Mononuclear cell (primary cell): ENCODE measurements around the gene C16orf74. TPM values are rescaled to one million over a fixed set of nuclear protein-coding genes. Genes with fewer than 3 reads are reported as not detected.

ENCODE experiments used
- H3K27me3 ChIP-seq: 2 replicates; pipeline ENCODE4 v1.6.0; 2011; ENCODE audit warnings: low read length, control low read depth; ENCODE audit not compliant: insufficient read depth
- H3K4me1 ChIP-seq: 2 replicates; pipeline ENCODE4 v1.5.1; 2011; ENCODE audit warnings: mild to moderate bottlenecking, low read length, control low read depth; ENCODE audit not compliant: insufficient read depth
- H3K4me3 ChIP-seq: 2 replicates; pipeline ENCODE4 v1.5.1; 2011; ENCODE audit warnings: mild to moderate bottlenecking, low read length, moderate library complexity
- H3K9me3 ChIP-seq: 2 replicates; pipeline ENCODE4 v1.5.1; 2011; ENCODE audit warnings: low read depth, mild to moderate bottlenecking, control low read depth, low read length
- total RNA-seq: library from RNA; depleted of rRNA; stranded (reverse); fragments of >200 nt; gene quantifications from one replicate; pipeline ENCODE4 v1.2.3, GENCODE V29; 2012

The C16orf74 gene
- total RNA-seq, 1 donor = 4.3 TPM

DNA sequence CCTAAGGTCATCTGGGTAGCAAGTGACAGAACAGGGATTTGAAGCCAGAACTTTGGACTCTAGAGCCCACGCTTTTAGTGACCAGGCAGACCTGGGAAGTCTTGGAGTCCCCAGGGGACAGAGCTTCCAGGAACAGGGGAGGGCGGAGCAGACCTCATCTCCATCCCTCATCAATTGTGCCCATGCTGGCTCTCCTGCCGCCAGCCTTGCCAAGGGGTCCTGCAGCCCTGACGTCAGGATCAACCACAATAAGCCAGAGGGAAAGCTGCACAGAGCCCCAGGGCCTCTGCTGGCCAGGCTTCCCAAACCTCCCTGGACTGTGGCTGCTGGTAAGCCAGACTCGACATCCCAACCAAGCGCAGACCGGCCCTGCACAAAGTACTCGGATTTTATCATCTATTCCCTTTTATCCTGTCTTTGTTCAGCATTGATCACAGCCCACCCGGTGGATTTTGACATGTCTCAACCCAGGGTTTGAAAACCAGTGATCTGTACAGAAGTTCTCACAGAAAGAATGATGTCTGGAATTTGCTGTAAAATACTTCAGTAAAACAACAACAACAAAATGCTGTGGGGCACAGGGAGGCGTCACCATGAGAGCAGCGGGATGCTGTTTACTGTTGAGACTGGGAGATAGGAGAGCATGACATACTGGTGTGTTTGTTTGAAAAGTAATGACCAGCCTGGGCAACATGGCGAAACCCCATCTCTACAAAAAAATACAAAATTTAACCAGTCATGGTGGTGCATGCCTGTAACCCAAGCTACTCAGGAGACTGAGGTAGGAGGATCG, 11.8 kb downstream of the C16orf74 start:
- Histone ChIP-seq H3K4me3 (no peak overlapping the region), H3K4me1 (peaks cover 32% of the 10 kb centered on the region), H3K9me3 (no peaks in the 10 kb centered on the region), H3K27me3 (no peaks in the 10 kb centered on the region)

DNA sequence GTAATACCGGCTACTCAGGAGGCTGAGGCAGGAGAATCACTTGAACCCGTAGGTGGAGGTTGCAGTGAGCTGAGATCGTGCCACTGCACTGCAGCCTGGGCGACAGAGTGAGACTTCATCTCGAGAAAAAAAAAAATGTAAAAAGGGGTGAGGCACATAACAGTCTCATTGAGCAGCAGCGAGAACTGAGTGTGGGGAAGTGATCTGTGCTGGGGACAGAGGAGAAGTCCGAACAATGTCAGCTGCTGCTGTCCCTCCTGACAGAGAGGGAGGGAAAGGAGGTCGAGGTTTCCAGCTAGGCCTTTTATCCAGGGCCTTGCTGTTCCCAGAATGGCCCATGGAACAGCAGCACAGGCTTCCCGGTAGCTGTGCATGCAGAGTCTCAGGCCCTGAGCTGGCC, 14.0 kb downstream of the C16orf74 start:
- no peak overlapping the region for H3K4me3 ChIP-seq
- no peaks in the 10 kb centered on the region for H3K27me3 ChIP-seq
- peaks cover 51% of the 10 kb centered on the region for H3K4me1 ChIP-seq
- no peaks in the 10 kb centered on the region for H3K9me3 ChIP-seq

DNA sequence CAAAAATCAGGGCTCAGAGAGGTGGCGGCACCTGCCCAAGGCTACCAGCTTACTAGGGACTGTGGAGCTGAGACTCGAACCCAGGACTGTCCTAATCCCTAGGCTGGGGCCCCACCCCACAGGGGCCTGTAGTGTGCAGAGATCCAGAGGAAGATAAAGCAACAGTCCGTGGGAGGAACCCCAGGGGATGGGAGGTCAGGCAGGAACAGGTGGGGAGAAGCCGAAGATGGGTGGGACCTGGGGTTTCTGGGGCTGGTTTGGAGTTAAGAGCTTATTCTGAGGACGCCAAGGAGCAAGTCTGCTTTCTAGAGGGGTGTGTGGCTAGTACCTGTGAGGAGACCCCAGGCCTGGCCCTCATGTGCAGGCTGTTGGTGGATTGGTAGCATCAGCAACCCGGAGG, 14.9 kb downstream of the C16orf74 start:
- no peaks in the 10 kb centered on the region for H3K9me3 ChIP-seq
- H3K27me3 ChIP-seq = no peaks in the 10 kb centered on the region
- no peak overlapping the region for H3K4me3 ChIP-seq
- H3K4me1 ChIP-seq = peaks cover 58% of the 10 kb centered on the region

GRCh38 chr16:85735225-85735635, 15.7 kb downstream of the C16orf74 start:
- H3K9me3 ChIP-seq = no peaks in the 10 kb centered on the region
- H3K4me3 ChIP-seq = no peak overlapping the region
- H3K27me3 ChIP-seq = no peaks in the 10 kb centered on the region
- H3K4me1 ChIP-seq = peaks cover 65% of the 10 kb centered on the region

DNA sequence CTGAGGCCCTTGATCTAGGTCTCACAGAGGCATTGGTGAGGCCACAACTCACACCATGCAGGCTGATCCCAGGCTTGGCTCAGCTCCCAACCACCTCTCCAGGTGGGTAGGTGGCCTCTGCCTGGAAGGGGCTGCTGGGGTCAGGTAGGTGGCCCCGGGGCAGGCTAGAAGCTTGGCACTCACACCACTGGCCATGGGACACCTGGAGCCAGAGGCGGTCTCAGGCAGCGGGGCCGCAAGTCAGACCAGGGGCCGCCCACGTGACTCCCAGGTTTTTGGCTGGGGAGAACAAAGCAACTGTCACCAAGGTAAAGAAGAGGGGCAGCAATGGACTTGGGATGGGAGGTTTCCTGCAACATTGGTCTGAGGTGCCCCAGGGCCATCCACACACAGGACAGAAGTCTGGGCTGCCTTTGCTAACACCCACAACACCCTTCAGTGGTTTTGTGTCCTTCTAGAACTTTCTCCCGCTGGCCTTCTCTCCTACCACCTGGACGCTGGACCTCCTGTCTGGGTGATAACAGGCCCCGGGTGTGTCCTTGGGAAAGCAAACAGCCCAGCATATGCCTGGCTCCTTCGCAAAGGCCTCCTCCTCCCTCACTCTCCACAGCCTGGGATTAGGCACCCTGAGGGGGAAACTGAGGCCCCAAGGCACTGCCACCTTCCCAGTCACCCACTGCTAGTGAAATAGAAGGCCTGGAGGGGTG, 16.4 kb downstream of the C16orf74 start:
- Histone ChIP-seq H3K27me3 (no peaks in the 10 kb centered on the region), H3K4me1 (peaks cover 73% of the 10 kb centered on the region), H3K4me3 (no peak overlapping the region), H3K9me3 (no peaks in the 10 kb centered on the region)

DNA sequence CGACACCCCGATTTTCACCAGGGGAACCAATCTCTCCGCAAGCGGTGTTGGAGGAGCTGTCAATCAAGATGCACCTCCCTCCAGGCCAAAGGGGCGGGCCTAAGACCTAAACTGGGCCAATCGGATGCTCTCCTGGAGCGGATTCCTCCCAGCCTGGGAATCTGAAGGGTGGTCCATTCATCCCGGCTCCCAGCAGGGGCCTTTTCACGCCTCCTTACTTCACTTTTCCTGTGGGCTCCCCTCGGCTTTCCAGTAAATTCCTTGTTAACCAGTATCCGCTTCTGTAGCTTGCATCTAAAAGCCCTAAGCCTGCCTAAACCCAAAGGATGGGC, 17.1 kb downstream of the C16orf74 start:
- Histone ChIP-seq H3K27me3 (no peaks in the 10 kb centered on the region), H3K4me3 (no peak overlapping the region), H3K9me3 (no peaks in the 10 kb centered on the region), H3K4me1 (peaks cover 78% of the 10 kb centered on the region)

DNA sequence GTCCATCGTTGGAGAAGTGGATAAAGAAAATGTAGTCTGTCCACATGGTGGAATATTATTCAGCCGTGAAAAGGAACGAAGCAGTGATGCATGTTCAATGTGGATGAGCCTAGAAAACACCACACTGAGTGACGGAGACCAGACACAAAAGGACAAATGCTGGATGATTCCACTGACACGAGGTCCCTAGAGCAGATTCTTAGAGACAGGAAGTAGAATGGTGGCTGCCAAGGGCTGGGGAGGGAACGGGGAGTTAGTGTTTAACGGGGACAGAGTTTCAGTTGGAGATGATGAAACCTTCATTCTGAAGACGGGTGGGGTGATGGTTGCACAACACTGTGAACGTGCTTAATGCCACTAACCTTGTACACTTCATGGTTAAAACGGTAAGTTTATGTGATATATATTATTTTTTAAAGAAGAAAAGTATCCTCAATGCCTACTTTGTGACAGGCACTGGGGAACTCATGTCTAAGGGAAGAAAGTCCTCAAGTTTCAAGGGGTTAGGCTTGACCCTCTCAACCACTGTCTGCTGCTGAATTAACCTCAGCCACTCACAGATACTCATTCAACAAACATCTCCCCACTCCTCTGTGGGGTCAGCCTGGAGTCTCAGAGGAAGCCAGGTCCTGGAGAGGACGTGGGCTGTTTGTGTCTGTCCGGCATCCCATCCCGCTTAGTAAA, 17.6 kb downstream of the C16orf74 start:
- Histone ChIP-seq H3K9me3 (no peaks in the 10 kb centered on the region), H3K27me3 (no peaks in the 10 kb centered on the region), H3K4me1 (peaks cover 78% of the 10 kb centered on the region), H3K4me3 (no peak overlapping the region)

- H3K4me3 ChIP-seq = no peak overlapping the region
- H3K27me3 ChIP-seq = no peaks in the 10 kb centered on the region
- H3K9me3 ChIP-seq = no peaks in the 10 kb centered on the region
- peaks cover 67% of the 10 kb centered on the region for H3K4me1 ChIP-seq
Measured at GRCh38 chr16:85731179-85731578, 19.7 kb downstream of the C16orf74 start.

DNA sequence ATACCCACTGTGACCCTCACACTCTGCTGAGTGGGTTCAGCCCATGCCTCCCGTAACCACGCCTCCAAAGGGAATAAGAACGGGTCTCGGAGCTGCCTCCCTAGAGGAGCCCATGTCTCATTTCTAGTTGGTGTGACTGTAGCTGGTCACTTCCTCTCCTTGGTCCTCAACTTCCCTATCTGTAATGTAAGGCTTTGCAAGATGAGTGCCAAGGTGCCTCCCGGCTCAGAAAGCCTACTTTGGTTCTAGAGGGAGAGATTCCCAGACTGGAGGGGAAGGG, 20.8 kb downstream of the C16orf74 start:
- Histone ChIP-seq H3K4me3 (no peak overlapping the region), H3K9me3 (no peaks in the 10 kb centered on the region), H3K27me3 (no peaks in the 10 kb centered on the region), H3K4me1 (peaks cover 57% of the 10 kb centered on the region)

- H3K27me3 ChIP-seq = no peaks in the 10 kb centered on the region
- H3K4me3 ChIP-seq = no peak overlapping the region
- peaks cover 52% of the 10 kb centered on the region for H3K4me1 ChIP-seq
- no peaks in the 10 kb centered on the region for H3K9me3 ChIP-seq
Measured at GRCh38 chr16:85729452-85730185, 21.3 kb downstream of the C16orf74 start.

DNA sequence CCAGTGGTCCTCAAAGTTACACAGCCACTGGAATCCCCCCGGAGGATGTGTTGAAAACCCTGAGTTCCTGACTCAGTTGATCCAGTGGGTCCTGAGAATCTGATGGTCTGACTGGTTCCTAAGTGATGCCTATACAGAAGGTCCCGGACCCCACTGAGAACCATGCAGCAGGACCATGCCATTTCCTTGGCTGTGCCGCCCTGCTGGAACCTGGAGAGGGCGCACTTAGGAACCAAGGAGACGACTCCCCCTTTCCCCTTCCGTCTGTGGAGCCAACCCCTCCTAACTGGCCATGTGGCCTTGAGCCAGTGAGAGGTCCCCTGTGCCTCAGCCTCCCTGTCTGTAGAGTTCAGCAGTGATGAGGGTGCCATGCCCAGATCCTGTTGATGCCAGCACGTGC, 22.0 kb downstream of the C16orf74 start:
- no peaks in the 10 kb centered on the region for H3K9me3 ChIP-seq
- no peak overlapping the region for H3K4me3 ChIP-seq
- peaks cover 44% of the 10 kb centered on the region for H3K4me1 ChIP-seq
- H3K27me3 ChIP-seq = no peaks in the 10 kb centered on the region

DNA sequence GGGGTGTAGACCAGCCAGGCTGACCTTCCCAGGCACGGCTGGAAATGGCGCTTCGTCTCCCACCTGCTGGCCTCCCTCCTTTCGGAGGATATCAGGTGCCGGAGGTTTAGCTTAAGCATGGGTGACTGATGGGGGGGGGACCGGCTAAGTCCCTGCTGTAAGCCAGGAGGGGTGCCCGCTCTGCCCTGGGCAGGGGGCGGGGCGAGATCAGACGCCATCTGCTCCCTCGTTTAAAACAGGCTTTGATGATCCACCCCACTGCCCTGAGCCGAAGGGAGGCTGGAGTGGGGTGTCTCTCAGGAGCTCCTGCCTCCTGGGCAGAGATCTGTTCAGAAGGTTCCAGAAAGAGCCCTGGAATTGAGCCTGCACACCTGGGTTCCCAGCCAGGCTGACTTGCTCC, 26.0 kb downstream of the C16orf74 start:
- H3K9me3 ChIP-seq = no peaks in the 10 kb centered on the region
- no peak overlapping the region for H3K4me3 ChIP-seq
- H3K27me3 ChIP-seq = no peaks in the 10 kb centered on the region
- H3K4me1 ChIP-seq = peaks cover 10% of the 10 kb centered on the region

DNA sequence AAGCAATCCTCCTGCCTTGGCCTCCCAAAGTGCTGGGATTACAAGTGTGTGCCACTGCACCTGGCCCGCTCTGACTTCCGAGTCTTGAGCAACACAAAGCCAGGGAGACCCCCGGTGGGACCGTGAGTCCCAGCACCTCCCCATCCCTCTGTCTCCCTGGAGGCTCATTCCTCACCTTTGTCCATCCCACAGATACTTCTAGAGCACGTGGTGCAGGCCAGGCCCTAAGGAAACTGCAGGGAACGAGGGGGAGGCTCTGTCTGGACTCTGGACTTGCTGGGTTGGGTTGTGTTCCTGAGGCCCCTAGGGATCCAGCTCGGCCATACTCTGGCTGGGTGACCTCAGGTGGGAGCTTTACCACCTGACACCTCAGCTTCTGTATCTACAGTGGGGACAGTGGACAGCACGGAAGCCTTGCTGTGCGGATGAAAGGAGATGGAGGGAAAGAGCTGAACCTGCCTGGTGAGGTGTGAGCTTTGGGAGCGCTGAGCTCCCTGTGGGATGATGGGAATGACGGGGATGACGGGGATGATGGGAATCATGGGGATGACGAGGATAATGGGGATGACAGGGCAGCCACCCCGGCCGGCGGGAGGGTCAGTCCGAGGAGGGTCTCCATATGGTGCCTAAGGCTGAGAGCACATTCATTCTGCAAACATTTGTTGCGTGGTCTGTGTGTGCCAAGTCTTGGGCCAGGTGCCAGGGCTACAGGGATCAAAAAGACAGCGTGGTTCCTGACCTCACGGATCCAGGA, 26.6 kb downstream of the C16orf74 start:
- Histone ChIP-seq H3K9me3 (no peaks in the 10 kb centered on the region), H3K4me1 (peaks cover 4% of the 10 kb centered on the region), H3K27me3 (no peaks in the 10 kb centered on the region), H3K4me3 (no peak overlapping the region)

DNA sequence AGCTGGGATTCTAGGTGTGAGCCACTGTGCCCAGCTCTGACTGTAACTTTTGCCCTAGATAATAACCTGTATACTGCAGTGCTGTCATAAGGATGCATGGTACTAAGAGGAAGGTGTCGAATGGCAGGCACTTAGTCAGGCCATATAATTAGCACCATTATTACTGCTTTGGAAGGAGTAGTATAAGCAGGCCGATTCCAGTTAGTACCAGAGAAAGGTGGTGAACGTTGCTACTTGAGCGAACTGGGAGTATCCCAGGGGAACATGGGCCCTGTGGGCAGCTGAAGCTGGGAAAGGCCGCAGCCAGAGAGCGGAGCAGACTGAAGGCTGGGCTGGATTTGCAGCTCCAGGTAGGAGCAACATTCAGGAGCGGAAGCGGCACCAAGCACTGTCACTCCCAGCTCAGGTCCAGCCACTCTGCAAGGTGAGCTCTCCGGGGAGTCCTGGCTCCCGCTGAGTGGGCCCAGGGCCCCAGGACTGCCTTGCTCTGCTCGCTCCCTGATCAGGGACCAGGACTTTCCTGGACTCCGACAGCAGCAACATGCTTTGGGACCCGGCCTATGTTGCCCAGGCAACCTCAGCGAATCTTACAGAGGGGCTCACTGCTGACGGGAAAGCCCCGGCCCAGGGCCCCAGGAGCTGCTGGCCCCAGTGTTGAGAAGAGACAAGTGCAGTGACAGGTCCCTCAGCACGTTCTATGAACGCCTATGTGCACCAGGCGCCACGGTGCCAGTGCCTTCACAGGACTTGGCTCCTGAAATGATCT, 28.6 kb downstream of the C16orf74 start:
- no peak overlapping the region for H3K4me3 ChIP-seq
- no peaks in the 10 kb centered on the region for H3K9me3 ChIP-seq
- H3K4me1 ChIP-seq = peaks cover 10% of the 10 kb centered on the region
- no peaks in the 10 kb centered on the region for H3K27me3 ChIP-seq
